Activated CD8-positive, alpha-beta memory T cell treated with anti-CD3 and anti-CD28 coated beads, Interleukin-2, amount 50 U/mL, for 1 hour (primary cell): ENCODE data around the gene VMAC.
"Not testable (repeated sequence)": the region's sequence is repeated elsewhere in the genome, so short reads cannot be mapped to it uniquely, and the experiment has no call there.

Experiments
- DNase-seq: peaks from one replicate; pipeline ENCODE4 v3.0.0-alpha.2; 2020; ENCODE audit errors: extremely low read depth

Gene VMAC

GRCh38 chr19:5904352-5905113 lies at the start of gene VMAC:
Gene VMAC (plus strand): TSS chr19:5904872. CDS start chr19:5904891, 19 bp downstream.
- DNase-seq, result peak; percentile 100

- not testable (repeated sequence) for DNase-seq
Observed at GRCh38 chr19:5855151-5855550, 49.5 kb upstream of the VMAC start.

DNA sequence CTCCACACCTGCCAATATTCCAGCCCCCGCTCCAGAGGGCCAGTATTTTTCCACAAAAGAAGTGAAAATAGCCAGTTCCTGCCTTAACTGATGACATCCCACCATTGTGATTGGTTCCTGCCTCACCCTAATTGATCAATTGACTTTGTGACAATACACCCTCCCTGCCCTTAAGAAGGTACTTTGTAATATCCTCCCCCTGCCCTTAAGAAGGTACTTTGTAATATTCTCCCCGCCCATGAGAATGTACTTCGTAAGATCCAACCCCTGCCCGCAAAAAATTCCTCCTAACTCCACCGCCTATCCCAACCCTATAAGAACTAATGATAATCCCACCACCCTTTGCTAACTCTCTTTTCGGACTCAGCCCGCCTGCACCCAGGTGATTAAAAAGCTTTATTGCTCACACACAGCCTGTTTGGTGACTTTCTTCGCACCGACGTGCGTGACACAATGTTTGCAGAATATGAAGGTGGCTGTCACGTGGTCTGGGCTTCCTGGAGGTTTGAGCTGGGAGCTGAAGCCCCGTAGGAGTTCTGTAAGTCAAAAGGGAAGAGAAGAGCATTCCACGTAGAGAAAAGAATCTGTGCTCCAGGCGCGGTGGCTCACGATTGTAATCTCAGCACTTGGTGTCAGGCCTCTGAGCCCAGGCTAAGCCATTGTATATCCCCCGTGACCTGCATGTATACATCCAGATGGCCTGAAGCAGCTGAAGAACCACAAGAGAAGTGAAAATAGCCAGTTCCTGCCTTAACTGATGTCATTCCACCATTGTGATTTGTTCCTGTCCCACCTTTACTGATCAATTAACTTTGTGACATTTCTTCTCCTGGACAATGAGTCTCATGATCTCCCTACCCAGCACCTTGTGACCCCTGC lies 47.2 kb upstream of the VMAC start:
- DNase-seq, result no peak

DNA sequence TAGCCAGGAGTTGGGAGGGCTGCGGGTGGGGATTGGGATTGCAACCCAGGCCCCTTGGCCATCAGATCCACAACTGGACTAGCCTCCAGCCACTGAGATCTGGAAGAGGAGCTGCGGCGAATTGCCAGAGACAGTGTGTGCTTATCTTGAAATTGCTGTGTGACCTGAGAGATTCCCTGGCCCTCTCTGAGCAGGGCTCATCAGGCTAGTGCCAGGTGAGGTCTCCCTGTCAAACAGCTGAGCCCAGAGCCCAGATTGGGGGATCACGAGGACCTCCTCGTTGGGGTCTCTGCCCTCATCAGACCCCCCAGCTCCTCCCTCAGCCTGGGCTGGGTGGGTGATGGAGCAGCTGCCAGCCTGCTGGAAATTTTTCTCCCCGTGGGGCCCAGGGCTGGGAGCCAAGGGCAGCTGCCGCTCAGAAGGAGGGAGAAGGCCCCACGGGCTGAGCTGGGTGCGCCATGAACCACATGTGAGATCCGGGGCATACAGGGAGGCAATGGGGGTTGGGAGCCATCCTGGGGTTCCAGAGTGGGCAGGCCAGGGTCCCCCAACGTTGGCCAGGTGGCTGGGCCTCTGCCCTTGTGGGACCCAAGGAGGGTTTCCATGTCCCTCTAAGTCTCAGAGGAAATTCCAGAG lies 41.5 kb upstream of the VMAC start:
- no peak for DNase-seq

GRCh38 chr19:5864013-5864720 lies 40.5 kb upstream of the VMAC start:
- DNase-seq, result no peak

GRCh38 chr19:5864725-5865486 lies 39.8 kb upstream of the VMAC start:
- no peak for DNase-seq

DNA sequence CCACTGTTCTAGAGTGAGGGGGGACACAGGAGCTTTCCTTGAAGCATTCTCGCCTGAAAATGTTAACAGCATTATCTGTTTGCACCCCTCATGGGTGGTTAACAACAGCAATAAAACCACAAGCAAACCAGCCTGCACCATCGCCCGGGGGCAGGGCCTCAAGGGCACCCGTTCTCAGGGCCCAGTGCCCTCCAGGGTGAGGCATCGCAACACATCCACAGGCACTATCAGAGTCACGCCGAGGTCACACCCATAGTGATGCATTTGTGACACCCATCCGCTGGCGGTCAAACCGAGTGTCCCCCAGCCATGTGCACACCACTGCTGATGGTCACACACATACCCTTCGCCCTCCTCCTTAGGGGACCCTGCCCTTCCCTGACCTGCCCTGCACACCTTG lies 38.9 kb upstream of the VMAC start:
- DNase-seq, result no peak

- DNase-seq, result no peak
Observed at GRCh38 chr19:5867201-5868136, 37.2 kb upstream of the VMAC start.

DNA sequence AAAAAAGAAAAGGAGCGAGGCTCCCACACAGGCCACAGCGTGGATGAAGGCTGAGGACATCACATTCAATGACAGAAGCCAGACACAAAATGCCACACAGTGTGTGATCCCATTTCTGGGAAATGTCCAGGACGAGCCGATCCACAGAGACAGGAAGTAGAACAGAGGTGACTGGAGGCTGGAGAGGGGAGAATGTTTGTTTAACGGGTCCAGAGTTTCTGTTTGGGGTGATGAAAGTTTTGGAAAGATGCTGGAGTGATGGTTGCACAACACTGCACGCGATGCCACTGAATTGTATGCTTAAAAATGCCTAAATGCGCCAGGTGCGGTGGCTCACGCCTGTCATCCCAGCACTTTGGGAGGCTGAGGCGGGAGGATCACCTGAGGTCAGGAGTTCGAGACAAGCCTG lies 33.7 kb upstream of the VMAC start:
- no peak for DNase-seq

DNA sequence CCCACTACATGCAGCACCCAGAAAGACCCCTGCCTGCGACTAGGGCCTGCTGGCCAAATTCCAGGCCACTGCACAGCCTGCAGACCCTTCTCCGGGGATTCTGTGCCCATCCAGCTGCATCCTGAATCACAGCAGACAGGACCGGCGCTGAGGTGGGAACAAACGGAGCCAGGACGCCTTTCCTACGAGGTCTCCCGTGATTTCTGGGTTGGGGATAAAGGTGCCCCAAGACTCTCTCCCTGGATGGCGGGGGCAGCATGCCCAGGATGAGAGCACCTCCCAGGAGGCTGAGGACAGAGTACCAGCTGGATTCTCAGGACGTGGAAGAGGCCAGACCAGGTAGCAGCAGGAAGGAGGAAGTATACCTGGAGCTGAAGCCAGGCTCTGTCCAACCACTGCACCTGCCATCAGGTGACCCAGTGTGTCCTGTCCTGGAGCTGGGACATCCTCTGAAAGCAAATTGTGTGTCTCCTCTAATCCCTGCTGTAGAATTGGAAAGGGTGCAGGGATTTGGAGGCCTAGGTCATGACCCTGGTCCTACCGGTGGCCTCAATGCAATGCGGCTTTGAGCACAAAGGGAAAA lies 31.0 kb upstream of the VMAC start:
- no peak for DNase-seq

DNA sequence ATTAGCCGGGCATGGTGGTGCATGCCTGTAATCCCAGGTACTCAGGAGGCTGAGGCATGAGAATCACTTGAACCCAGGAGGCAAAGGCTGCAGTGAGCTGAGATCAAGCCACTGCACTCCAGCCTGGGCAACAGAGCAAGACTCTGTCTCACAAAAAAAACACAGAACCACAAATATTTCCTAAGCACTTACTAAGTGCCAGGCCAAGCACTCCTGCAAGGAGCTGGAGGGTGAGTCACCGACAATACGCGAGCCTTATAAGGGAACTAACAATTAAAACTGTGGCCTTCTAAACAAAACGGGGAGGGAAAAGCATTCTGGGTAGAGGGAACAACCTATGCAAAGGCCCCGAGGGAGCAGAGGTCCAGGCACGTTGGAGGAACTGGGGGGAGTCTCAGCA lies 30.2 kb upstream of the VMAC start:
- not testable (repeated sequence) for DNase-seq

DNA sequence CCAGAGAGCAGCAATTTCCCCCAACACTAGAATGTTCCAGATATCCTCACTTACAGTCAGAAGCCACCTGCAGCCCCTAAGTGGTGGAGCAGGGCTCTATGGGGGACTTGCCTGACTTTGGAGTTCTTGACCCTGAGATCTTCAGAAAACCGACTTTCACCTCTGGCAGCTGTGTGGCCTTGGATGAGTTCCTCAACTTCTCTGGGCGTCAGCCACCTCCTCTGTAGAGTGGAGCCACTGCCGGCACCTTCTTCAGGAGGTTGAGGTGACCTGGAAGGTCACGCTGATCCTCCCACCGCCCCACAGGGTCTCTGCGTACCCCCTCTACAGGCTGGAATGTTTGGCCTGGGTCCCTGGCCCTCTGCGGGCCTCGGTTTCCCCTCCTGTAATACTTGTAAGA lies 27.2 kb upstream of the VMAC start:
- DNase-seq, result no peak

GRCh38 chr19:5877882-5878281 lies 26.8 kb upstream of the VMAC start:
- no peak for DNase-seq

GRCh38 chr19:5880196-5880595 lies 24.5 kb upstream of the VMAC start:
- DNase-seq, result no peak

GRCh38 chr19:5880604-5881078 lies 24.0 kb upstream of the VMAC start:
- no peak for DNase-seq

DNA sequence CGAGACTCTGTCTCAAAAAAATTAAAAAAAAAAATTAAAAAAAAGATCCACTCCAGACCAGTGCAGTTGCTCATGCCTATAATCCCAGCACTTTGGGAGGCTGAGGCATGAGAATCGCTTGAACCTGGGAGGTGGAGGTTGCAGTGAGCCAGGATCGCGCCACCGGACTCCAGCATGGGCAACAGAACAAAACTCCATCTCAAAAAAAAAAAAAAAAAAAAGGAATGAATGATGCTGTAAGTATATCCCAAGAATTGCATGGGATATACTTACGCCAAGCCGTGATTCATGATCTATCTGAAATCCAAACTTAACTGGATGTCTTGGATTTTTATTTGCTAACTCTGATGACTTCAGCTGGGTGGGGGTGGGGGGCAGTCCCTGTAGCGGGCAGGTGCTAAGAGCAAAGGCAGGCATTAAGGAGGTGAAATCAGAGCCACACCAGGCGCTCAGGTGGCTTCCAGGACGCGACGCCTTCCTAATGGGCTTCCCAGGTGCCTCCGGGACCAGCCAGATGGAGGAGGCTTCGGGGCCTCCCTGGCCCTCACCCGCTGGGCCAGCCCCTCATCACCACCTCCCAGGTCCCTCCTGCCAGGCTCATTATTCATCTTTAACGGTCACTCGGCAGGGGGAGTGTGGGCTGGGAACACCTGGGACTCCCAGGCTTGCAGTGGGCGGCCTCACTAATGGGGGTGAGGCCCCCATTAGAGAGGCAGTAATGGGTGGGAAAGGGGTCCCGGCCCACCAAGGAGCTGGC lies 23.0 kb upstream of the VMAC start:
- DNase-seq, result no peak

GRCh38 chr19:5882421-5882968 lies 22.2 kb upstream of the VMAC start:
- no peak for DNase-seq

- DNase-seq, result not testable (repeated sequence)
Observed at GRCh38 chr19:5883157-5883873, 21.4 kb upstream of the VMAC start.
